ENCODE measurements around the gene CYP2S1. TPM values are rescaled to one million over a fixed set of nuclear protein-coding genes. Genes with fewer than 3 reads are reported as not detected.
A peak's percentile ranks its signal among the peaks of the same experiment; 100 is the strongest.

CYP2S1 gene
- total and polyA plus RNA-seq, 2 of the 4 experiments (the other 2 are of a cell fraction): 0.54 to 2.1 TPM

GRCh38 chr19:41239363-41239762, 46.3 kb downstream of the CYP2S1 start:
- Histone ChIP-seq H3K9me1 (ENCODE audit: insufficient read depth, low read length) (peaks cover 17% of the 10 kb centered on the region), H2AFZ (replicated peaks; ENCODE audit: low read length, poor library complexity) (no peak overlapping the region), H3K23ac (ENCODE audit: low read depth, low read length) (no peak overlapping the region), H4K8ac (ENCODE audit: low read depth in 2 of 2, low read length in 2 of 2) (peak overlapping the region in 1 of 2 experiments; percentile 29; a peak in 1 of 4 replicates), H4K91ac (ENCODE audit: insufficient read depth, low read depth, low read length) (no peak overlapping the region), H3K4me1 (ENCODE audit: control insufficient read depth, insufficient read depth, low read length) (no peaks in the 10 kb centered on the region), H3K4me2 (ENCODE audit: low read depth, low read length) (no peak overlapping the region), H3K18ac (ENCODE audit: low read depth, low read length) (no peak overlapping the region), H3K27ac (ENCODE audit: insufficient read depth, low read length) (no peak overlapping the region), H2AK5ac (ENCODE audit: low read depth, low read length) (no peak overlapping the region), H4K5ac (ENCODE audit: low read depth, low read length) (peak overlapping the region; percentile 42; the same call in 1 of the 2 replicates), H3K27me3 (ENCODE audit: control insufficient read depth, insufficient read depth, low read length) (no peaks in the 10 kb centered on the region), H3K79me1 (ENCODE audit: low read depth in 1 of 2, low read length in 2 of 2) (peaks cover 77 to 83% of the 10 kb centered on the region in 2 experiments), H3K36me3 (ENCODE audit: control insufficient read depth, insufficient read depth, low read length) (peaks cover 81% of the 10 kb centered on the region), H2BK120ac (ENCODE audit: low read depth, low read length) (no peak overlapping the region), H2BK20ac (ENCODE audit: low read depth, low read length) (no peak overlapping the region), H3K14ac (replicated peaks; ENCODE audit: low read depth, low read length) (no peak overlapping the region), H3K56ac (ENCODE audit: extremely low read depth, insufficient read depth, low read length) (no peak overlapping the region), H3K9me3 (ENCODE audit: control insufficient read depth, insufficient read depth, low read length) (no peaks in the 10 kb centered on the region), H3K9ac (ENCODE audit: low read depth, low read length) (no peak overlapping the region), H4K20me1 (ENCODE audit: insufficient read depth, low read length) (peaks cover 46% of the 10 kb centered on the region), H3K4ac (ENCODE audit: low read depth, low read length) (no peak overlapping the region), H2AK9ac (replicated peaks; ENCODE audit: low read depth, low read length, poor library complexity) (no peak overlapping the region), H2BK5ac (ENCODE audit: low read depth, low read length, poor library complexity, severe bottlenecking) (peak overlapping the region; percentile 61), H3K4me3 (ENCODE audit: insufficient read depth, low read depth, low read length) (no peak overlapping the region), H2BK15ac (ENCODE audit: low read depth, low read length) (no peak overlapping the region)
- ChIA-PET POLR2A (ENCODE audit: unreplicated experiment) (no interaction called here), CTCF (interaction anchor here (1.3 kb wide), 1 partner anchor 35 kb away, joined by 3 read pairs; no protein-coding TSS in a partner anchor)
- in situ Hi-C loops (cut with MboI; ENCODE audit: low sequenced_read_pairs): no loop called here
- intact Hi-C loops (cut with micrococcal nuclease): no loop called here
- BruUV-seq (replicated peaks): no TSS peak
- WGBS, 2 experiments (ENCODE audit: extremely low coverage in 2 of 2, insufficient read length in 1 of 2): 75% methylated on average over 6 of the region's 9 CpGs; no CpG with 5 or more reads in 1 of the 2 experiments
- ATAC-seq (ENCODE audit: low read depth): no peak
- DNase-seq: no peak
- dilution Hi-C loops (cut with HindIII; ENCODE audit: low sequenced_read_pairs, unreplicated experiment): no loop called here
- TF ChIP-seq FOS (IDR thresholded peaks at IDR 0.05; ENCODE audit: low read depth, low read length) (no peak), RAD21 (IDR thresholded peaks at IDR 0.05; ENCODE audit: low read length) (no peak)
